ENCODE measurements around the gene TWNK.

- no peak for TF ChIP-seq POLR2A (IDR thresholded peaks at IDR 0.05)
- TF ChIP-seq CTCF (IDR thresholded peaks at IDR 0.05): no peak
Measured at GRCh38 chr10:100939763-100940344, 47.5 kb upstream of the TWNK start.
